GM21447 (cell line): ENCODE measurements around the gene PXDN.
"Not testable (repeated sequence)": the region's sequence is repeated elsewhere in the genome, so short reads cannot be mapped to it uniquely, and the experiment has no call there.

Experiments used
- ATAC-seq: cut with Tn5 transposase; IDR thresholded peaks from one replicate; pipeline ENCODE4 v1.9.1; 2021; ENCODE audit not compliant: unreplicated experiment

Gene PXDN

DNA sequence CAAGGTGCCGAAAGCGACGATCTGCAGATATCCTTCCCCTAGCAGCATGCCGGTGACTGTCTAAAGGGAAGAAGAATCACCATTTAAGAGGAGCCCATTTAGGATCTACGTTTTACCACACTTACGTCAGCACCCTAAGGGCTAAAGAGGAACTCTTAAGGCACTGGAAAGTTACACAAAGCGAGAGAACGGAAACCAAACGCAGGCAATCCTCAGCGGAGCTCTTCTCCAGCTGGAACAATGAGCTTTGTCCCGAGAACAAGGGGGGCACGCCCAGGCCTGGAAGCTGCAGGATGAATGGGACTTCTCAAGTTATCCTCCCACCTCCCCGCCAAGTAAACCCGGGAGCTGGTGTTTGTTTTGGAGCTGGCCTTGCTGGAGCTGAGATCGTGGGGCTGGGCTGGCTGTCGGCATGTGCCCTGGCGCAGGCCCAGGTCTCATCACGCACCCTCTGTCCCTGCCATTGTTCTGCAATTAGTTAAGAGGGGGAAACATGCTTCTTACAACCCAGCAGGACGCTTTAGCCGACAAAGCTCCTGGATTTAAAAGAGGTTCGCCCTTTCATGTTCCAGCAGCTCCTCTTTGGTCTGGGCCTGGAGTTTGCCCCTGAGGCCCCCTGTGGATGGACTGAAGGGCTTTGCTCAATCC lies 36.4 kb downstream of the PXDN start:
- no peak for ATAC-seq

DNA sequence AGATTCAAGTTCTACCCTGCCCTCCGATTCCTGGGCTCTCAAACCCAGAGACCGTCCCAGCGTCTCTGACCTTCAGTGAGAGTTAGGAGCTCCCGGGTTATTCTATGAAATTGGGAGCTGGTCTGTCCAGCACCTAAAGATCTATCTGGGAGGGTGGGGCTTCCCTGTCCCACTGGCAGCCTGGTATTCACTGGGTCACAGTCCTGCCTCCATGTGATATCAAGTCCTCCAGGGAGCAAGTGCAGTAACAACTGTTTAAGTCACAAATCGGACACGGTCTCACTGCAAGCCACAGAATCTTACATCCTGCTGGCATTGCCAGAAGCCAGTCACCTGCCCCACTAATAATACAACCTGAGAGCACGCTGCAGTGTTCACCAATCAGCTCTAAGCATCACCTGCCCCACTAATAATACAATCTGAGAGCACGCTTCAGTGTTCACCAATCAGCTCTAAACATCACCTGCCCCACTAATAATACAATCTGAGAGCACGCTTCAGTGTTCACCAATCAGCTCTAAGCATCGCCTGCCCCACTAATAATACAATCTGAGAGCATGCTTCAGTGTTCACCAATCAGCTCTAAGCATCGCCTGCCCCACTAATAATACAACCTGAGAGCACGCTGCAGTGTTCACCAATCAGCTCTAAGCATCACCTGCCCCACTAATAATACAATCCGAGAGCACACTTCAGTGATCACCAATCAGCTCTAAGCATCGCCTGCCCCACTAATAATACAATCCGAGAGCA lies 38.0 kb downstream of the PXDN start:
- ATAC-seq, result not testable (repeated sequence)

DNA sequence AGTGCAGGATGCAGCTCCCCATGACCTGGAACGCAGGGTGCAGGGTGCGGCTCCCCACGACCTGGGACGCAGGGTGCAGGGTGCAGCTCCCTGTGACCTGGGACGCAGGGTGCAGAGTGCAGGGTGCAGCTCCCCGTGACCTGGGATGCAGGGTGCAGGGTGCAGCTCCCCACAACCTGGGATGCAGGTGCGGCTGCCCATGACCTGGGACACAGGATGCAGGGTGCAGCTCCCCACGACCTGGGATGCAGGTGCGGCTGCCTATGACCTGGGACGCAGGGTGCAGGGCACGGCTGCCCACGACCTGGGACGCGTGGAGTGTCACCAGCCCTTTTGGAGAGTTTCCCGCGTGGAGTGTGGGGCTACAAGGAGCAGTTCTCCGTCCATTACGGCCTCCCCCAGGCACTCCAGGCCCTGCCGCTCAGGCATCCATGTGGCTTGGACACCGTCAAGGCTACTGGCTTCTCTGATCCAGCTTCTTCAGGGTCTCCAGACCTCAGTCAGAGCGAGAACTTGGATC lies 38.7 kb downstream of the PXDN start:
- no peak for ATAC-seq

DNA sequence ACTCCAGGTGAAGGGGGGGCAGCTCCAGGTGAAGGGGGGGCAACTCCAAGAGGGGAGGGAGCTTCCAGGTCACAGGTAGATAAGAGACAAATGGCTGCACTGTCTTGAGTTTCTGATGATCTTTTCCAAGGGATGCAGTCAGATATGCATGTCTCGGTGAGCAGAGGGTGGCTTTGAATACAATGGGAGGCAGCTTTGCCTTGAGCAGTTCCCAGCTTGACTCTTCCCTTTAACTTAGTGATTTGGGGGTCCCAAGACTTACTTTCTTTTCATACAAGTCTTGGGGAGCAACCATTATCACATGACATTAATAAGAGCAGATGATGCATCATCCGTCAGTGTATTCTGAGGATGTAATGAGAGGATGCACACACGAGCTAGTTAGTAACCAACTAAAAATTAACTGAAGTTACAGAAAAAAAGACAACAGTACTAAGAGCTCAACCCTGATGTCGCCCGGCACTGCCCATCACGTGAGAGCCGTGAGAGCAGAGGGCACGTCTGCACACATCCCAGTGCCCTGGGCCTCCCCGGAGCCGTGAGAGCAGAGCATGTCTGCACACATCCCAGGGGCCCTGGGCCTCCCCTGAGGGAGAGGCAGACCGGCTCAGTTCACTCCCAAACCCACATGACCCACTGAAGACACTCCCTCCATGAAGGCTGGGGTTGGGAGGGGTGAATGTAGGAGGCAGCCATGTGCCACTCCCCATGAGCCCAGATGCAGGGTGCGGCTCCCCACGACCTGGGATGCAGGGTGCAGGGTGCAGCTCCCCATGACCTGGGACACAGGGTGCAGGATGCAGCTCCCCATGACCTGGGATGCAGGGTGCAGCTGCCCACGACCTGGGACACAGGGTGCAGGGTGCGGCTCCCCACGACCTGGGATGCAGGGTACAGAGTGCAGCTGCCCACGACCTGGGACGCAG lies 39.4 kb downstream of the PXDN start:
- ATAC-seq, result no peak

DNA sequence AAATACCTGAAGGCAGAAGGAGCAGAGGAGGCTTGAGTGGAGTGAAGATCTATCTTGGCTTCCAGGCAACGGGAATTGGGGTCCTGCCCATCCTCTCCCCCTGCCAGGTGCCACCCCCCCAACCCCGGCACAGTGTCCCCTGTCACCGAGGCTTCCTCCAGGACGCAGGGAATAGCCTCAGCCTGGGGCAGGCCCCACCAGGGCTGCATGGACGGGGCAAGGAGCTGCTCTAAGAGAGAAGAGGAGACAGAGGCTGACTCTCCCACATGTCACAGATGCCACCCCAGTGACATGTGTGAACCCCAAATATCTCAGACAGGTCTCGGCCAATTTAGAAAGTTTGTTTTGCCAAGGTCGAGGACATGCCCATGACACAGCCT lies 42.1 kb downstream of the PXDN start:
- ATAC-seq, result no peak

DNA sequence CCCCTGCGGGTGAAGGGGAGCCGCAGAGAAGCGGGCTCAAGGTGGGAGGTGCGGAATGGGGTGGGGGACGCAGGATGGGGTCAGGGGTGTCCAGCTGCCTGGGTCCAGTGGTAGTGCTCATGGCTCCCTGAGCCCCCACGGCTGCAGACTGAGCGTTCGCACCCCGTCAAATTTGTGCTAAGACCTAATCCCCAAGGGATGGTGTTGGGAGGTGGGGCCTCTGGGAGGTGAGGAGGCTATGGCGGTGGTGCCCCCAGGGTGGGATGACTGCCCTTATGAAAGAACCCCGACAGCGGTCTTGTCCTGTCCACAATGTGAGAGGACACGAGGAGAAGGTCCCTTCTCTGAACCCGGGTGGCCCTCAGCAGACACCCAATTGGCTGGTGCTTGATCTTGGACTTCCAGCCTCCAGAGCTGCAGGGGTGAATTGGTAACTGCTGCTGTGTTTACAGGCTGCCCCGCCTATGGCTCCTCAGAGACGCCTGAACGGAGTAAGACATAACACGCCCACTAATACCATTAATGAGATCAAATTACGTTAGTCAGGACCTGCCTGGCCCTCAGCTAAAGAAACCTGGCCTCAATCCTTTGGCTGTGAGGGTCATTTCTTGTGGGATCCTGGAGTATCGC lies 42.6 kb downstream of the PXDN start:
- no peak for ATAC-seq

DNA sequence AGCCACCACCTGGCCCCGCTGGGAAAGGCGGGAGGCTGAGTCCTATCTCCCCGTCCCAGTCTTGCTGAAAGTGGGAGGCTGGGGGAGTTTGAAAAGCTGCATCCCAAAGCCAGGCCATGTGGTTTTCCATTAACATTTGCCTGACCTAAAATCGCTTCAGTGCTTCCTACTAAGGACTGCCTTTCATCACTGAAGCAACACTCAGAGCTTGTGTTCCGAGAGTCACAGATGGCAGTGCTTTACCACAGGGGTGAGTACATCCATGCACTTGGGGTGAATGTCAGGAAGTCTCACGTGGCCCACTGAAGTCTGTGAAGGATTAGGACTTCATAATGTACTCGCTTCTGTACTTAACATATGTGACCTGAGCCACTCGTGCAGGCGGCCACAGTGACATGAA lies 43.3 kb downstream of the PXDN start:
- no peak for ATAC-seq

DNA sequence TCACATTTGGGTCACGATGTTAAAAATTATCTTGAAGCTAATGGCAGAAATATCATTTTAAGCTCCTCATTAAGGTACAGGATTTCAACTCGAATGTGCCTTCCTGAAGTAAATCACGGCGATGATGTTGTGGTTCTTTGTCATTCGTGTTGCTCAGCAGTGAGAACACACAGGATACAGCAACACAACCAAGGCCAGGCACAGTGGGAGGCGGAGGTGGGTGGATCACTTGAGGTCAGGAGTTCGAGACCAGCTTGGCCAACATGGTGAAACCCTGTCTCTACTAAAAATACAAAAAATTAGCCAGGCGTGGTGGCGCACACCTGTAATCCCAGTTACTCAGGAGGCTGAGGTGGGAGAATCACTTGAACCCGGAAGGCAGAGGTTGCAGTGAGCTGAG lies 43.9 kb downstream of the PXDN start:
- ATAC-seq, result not testable (repeated sequence)

DNA sequence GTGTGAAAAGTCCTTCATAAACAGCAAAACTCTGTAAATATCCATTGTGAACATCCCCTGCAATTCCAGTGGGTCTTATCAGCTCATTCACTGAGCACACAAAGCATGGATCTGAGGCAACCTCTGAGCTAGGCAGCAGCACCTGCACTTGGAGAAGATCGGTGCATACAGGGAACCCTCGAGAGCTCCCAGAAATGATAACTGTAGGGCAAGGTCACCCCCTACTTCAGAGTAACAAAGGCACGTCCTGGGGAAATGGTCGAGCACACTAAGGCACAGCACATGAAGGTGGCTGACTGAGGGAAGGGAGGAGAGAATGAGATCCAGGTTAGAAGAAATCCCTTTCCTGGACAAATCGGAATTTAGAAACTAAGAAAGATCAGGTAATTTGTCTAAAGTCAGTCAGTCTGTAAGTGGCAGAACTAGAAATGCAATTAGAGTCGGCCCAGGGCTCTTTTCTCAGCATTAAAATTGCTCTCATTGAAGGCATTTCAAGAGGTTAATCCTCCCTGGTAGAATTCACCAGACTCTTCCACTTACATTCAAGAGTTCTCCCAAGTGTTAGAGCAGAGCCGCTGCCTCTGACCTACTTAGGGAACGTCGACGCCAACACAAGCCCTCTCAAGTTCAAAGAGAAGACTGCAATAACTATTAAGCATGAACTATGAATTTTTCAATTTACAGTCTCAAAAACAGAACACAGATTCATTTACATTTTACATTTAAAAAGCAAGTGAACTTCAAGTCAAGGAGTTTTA lies 45.9 kb downstream of the PXDN start:
- ATAC-seq, result no peak

DNA sequence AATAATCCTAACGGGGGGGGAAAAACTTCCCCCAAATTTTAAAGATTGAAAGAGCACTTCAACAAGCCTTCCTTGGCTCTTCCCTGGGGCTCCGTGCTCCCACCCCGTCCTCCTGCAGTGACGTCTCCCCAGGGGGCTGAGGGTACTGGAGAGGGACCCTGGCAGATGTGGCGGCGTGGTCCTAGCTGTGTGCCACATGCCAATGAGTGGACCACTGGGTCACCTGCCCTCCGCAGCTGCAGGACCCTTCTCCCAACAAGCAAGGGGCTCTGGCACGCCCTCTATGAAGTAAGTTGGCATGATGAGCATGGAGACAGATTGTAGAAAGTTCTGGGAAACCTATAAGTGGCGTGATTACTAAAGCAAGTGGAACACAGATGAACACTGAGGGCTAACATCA lies 46.7 kb downstream of the PXDN start:
- no peak for ATAC-seq

DNA sequence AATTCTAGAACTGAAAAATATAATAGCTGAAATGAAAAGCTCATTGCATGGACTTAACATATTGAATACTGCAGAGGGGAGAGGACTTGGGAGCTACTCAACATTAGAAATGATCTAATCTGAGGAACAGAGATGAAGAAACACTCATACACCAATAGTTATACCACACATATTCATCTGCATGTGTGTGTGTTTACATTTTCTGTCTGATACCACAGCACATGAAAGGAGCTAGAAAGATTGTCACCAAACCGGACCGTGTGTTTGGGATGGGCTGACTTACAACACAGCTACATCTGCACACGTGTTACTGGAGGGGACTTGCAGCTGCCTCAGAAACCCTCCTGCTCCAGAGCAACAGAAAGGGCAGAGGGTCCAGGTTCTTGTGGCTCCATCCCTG lies 47.8 kb downstream of the PXDN start:
- ATAC-seq, result no peak

DNA sequence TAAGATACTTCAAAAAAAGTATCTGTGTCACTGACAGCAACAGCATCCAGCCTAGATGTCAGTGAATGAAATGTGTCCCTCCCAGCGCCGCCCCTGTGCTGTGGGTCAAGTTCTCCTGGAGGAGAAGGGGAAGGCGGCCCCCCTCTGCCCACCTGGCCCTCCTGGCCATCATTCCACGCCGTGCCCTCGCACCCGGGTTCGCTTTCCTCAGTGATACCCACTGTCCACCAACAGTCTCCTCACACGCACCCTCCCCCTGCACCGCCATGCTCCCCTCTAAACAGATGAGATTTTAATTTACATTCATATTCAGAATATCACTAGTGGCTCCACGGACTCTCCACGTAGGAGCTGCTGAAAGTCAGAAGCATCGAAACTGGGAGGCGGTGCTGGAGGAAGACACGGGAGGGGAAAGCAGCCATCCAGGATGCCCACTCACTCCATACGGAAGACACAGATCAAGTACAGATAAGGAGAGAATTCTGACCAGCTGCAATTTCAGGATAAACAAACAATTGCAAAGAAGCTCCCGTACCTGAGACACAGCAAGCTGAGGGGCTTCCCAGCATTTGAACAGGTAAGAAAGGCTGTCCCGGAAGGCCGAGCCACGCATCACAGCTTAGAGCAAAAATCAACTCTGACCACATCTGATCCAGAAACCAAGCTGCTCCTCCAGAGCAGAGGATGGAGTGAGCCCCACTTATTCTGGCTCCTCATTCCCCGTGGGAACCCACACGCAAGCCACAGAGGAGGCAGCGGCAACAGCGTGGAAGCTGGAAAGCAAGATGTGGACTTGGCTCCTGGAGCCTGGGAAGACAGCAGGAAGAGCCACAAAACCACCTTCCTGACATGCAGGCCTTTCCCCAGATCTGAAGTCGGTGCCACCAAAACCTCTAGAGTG lies 49.7 kb downstream of the PXDN start:
- ATAC-seq, result no peak

DNA sequence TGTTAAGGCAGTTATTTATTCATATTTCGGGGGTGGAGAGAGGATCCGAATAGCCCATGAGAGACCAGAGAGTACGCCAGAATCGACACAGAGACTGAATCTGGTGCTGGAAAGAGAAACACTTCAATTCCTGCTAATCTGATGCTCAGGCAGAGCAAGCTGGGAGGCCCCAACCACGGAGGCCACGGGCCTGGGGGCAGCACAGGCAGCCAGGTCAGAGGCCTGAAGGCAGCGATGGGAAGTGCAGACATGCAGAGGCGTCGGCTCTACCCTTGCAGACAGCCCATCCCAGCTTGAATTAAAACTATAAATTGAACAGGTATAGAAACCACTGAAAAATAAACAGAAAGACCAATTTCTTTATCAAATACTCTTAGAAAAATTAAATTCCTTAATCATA lies 50.6 kb downstream of the PXDN start:
- ATAC-seq, result no peak

DNA sequence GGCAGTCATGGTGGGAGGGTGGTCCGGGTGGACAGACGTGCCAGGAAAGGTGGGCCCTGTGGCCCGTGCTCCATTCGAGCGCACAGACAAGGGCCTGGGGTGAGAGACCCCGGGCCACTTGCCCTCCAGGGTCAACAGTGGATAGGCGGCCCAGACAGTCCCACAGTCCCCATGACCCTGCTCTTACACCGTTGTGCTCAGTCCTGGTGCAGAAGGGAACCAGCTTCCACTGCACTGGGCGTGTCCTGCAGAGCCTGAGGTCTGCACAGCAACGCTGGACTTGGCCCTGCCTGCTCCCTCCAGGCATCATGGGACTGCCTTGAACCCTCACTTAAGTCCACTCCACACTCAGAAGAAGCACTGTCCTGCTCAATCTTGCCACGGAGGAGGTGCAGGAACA lies 52.0 kb downstream of the PXDN start:
- no peak for ATAC-seq

DNA sequence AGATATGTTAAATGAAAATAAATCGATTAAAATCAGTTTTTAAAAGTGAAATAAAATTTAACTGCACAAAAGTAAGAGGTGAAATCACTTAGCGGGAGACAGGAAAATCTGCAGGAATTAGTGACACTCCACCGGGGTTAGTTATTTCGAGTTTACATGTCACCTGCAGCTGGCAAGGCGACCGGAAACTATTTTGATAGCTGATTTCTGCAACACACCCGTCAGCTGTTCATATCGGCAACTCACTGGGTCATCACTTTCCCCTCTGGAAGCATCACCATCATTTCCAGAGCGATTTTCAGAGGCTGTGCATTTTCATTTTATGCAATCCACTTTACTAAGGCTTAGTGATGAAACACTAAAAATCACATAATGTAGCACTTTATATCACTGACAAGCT lies 52.9 kb downstream of the PXDN start:
- no peak for ATAC-seq

DNA sequence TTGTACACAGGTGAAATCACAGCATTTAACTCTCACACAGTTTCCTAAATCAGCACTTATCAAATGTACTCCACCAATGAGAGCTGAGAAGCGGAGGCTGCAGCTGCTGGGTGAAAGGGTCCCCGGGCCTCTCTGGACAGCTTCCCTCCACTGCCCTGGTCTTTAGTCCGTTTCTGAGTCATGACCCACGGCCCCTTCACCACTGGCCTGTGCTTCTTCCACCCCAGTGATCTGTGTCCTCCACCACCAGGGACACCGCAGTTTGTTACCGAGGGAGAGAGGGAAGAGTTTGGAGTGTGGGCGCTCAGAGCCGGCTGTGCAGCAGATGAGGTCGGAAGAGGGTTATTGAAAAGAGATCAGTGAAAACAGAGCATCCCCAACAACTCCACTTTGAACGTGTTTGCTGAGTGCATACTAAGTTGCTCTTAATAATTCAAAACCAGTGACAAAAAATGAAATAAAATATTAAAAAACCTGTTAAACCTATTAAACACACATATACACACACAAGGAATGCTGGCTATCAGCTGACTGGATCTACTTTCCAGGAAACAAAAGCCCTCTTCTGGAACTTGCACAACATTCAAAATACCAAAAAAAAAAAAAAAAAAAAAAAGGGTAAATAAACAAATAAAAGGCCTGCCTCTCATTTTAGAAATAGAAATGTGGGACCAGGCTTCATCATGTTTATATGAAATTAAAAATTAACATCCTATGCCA lies 54.1 kb downstream of the PXDN start:
- ATAC-seq, result no peak

DNA sequence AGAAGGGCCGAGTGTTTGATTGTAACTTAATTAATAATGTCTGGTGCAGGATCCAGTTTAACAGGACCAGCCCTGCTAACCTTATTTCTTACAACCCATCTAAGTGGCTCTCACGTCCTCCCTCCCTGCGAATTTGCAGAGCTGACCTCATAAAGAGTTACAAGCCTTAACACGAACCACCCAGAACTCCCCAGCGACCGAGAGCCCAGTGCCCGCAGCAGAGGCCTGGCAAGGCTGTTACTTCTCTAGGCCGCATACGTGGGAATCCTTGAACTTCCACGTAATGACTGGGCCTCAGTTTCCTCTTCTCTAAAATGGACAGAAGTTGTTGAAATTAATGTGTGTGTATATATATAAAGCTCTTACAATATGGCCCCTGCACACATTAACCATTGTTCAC lies 55.5 kb downstream of the PXDN start:
- ATAC-seq, result no peak

DNA sequence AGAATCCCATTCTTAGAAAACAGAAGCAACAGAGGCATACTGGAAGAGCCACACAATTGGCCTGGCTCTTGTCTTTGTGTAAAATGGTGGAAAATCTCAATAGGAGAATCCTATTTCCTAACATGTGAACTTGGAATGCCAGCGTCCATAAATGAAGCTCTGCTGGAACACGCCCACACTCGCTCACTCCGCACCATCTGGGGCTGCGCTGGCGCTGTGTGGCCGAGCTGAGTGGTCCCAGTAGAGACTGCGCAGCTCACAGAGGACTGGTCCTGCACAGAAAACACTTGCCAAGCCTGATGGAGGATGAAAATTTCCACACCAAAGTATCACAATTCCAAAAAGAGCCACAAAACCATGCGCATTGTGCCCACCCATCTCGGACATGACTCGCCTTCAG lies 56.2 kb downstream of the PXDN start:
- ATAC-seq, result no peak

DNA sequence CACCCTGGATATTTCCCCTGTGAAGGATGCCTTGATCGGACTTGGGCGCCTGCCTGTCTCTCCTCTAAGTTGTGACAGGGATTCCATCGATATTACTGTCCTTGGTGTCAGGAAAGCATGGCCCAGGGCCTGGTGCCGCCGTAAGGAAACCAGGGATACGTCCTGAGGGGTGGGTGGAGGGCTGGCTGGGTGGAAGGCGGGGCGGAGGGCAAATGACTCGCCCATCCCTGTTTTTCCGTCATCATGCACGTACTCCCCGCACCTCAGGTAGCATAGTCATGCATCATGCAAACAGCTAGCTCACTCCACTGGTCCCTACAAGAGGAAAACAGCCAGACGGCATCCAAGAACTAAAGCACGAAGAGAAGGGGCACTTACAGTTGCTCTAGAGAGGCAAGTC lies 57.1 kb downstream of the PXDN start:
- ATAC-seq, result no peak
